Esophagus (tissue), 2 donors: ENCODE measurements around the gene TOMM20L. TPM values are rescaled to one million over a fixed set of nuclear protein-coding genes. Genes with fewer than 3 reads are reported as not detected.

Source experiments
- H3K27ac ChIP-seq, 2 donors: one replicate each; pipeline ENCODE4 v1.5.1; 2013; ENCODE audit warnings: low read depth in 2 of 2, mild to moderate bottlenecking in 2 of 2, inconsistent platforms in 1 of 2, low read length in 1 of 2, moderate library complexity in 1 of 2
- H3K27me3 ChIP-seq, 2 donors: one replicate each; pipeline ENCODE4 v1.6.1; 2013; ENCODE audit warnings: low read length in 2 of 2, control low read depth in 1 of 2, mild to moderate bottlenecking in 1 of 2; ENCODE audit not compliant: insufficient read depth in 2 of 2, control insufficient read depth in 1 of 2
- H3K36me3 ChIP-seq, 2 donors: one replicate each; pipeline ENCODE4 v1.6.1; 2013; ENCODE audit warnings: low read length in 1 of 2; ENCODE audit not compliant: control insufficient read depth in 2 of 2, insufficient read depth in 2 of 2
- H3K4me1 ChIP-seq, 2 donors: one replicate each; pipeline ENCODE4 v1.6.1; 2013; ENCODE audit warnings: low read length in 1 of 2; ENCODE audit not compliant: control insufficient read depth in 2 of 2, insufficient read depth in 2 of 2
- H3K4me3 ChIP-seq, 2 donors: one replicate each; pipeline ENCODE4 v1.5.1; 2013; ENCODE audit warnings: low read length in 2 of 2, mild to moderate bottlenecking in 2 of 2, low read depth in 1 of 2, moderate library complexity in 1 of 2
- H3K9me3 ChIP-seq, 2 donors: one replicate each; pipeline ENCODE4 v1.6.1; 2013; ENCODE audit warnings: mild to moderate bottlenecking in 2 of 2, low read depth in 1 of 2, low read length in 1 of 2, moderate library complexity in 1 of 2; ENCODE audit not compliant: control insufficient read depth in 2 of 2, insufficient read depth in 1 of 2
- WGBS, 2 donors: extraction: QIAGEN DNeasy Blood & Tissue Kit; methylation state at CpG; one replicate each; pipeline ENCODE4 v1.1.7; 2013; 5-methylcytosine and 5-hydroxymethylcytosine counted together
- polyA plus RNA-seq, 2 donors: library from polyadenylated mRNA; stranded (reverse); fragments of 200-250 nt; gene quantifications; one replicate each; pipeline ENCODE4 v1.2.3, GENCODE V29; 2013
- donor health status: healthy with polysubstance abuse.
- donor health status: Bipolar disorder and iron deficiency.

The TOMM20L gene
- polyA plus RNA-seq, 2 donors: not detected

- H3K36me3 ChIP-seq: peaks cover 0 to 4% of the 10 kb centered on the region in 2 donors
- no peaks in the 10 kb centered on the region for H3K4me1 ChIP-seq
- no peaks in the 10 kb centered on the region for H3K27me3 ChIP-seq
Measured at GRCh38 chr14:58376791-58377190, 18.9 kb upstream of the TOMM20L start.

GRCh38 chr14:58390830-58391229, 4.9 kb upstream of the TOMM20L start:
- no peak overlapping the region for H3K4me3 ChIP-seq
- H3K9me3 ChIP-seq: no peaks in the 10 kb centered on the region
- no peak overlapping the region for H3K27ac ChIP-seq
- 73 to 90% methylated on average over 2 of the region's 2 CpGs for WGBS, 2 donors
- H3K4me1 ChIP-seq: peaks cover 0 to 4% of the 10 kb centered on the region in 2 donors
- H3K27me3 ChIP-seq: no peaks in the 10 kb centered on the region
- H3K36me3 ChIP-seq: no peaks in the 10 kb centered on the region

More at GRCh38 chr14:58376791-58377190, 18.9 kb upstream of the TOMM20L start:
- H3K9me3 ChIP-seq: no peaks in the 10 kb centered on the region
- no peak overlapping the region for H3K4me3 ChIP-seq
- H3K27ac ChIP-seq: no peak overlapping the region

- WGBS, 2 donors: 10 to 11% methylated on average over 10 of the region's 10 CpGs
- peak overlapping the region; percentile 69 to 90 for H3K27ac ChIP-seq
Measured at GRCh38 chr14:58395562-58395811, 243 bp upstream of the TOMM20L start.

GRCh38 chr14:58397156-58397555, 1.4 kb downstream of the TOMM20L start:
- Histone ChIP-seq H3K36me3 (no peaks in the 10 kb centered on the region), H3K4me1 (peaks cover 0 to 4% of the 10 kb centered on the region in 2 donors), H3K4me3 (no peak overlapping the region), H3K27me3 (no peaks in the 10 kb centered on the region), H3K27ac (no peak overlapping the region), H3K9me3 (no peaks in the 10 kb centered on the region)
- 97 to 98% methylated on average over 6 of the region's 6 CpGs for WGBS, 2 donors

More at GRCh38 chr14:58395562-58395811, 243 bp upstream of the TOMM20L start:
- no peaks in the 10 kb centered on the region for H3K9me3 ChIP-seq
- peak overlapping the region; percentile 66 to 75 for H3K4me3 ChIP-seq
- peaks cover 0 to 4% of the 10 kb centered on the region in 2 donors for H3K4me1 ChIP-seq
- H3K27me3 ChIP-seq: no peaks in the 10 kb centered on the region
- H3K36me3 ChIP-seq: no peaks in the 10 kb centered on the region

- no peaks in the 10 kb centered on the region for H3K9me3 ChIP-seq
- no peak overlapping the region for H3K4me3 ChIP-seq
- H3K36me3 ChIP-seq: no peaks in the 10 kb centered on the region
- no peaks in the 10 kb centered on the region for H3K27me3 ChIP-seq
- H3K27ac ChIP-seq: no peak overlapping the region
- peaks cover 0 to 4% of the 10 kb centered on the region in 2 donors for H3K4me1 ChIP-seq
Measured at GRCh38 chr14:58398495-58398894, 2.8 kb downstream of the TOMM20L start.

DNA sequence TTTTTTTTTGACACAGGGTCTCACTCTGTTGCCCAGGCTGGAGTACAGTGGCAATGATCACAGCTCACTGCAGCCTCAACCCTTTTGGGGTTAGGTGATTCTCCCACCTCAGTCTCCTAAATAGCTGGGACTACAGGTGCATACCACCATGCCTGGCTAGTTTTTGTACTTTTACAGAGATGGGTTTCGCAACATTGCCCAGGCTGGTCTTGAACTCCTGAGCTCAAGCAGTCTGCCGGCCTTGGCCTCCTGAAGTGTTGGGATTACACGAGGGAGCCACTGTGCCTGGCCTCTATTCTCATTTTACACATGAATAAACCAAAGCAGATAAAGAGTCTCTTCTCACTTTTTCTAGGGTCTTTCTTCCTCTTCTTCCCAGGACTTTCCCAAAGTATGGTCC, 3.2 kb downstream of the TOMM20L start:
- H3K27me3 ChIP-seq: no peaks in the 10 kb centered on the region
- no peaks in the 10 kb centered on the region for H3K9me3 ChIP-seq
- H3K4me3 ChIP-seq: no peak overlapping the region
- H3K36me3 ChIP-seq: no peaks in the 10 kb centered on the region
- WGBS, 2 donors: 90 to 92% methylated on average over 3 of the region's 3 CpGs
- H3K27ac ChIP-seq: no peak overlapping the region
- peaks cover 0 to 4% of the 10 kb centered on the region in 2 donors for H3K4me1 ChIP-seq

DNA sequence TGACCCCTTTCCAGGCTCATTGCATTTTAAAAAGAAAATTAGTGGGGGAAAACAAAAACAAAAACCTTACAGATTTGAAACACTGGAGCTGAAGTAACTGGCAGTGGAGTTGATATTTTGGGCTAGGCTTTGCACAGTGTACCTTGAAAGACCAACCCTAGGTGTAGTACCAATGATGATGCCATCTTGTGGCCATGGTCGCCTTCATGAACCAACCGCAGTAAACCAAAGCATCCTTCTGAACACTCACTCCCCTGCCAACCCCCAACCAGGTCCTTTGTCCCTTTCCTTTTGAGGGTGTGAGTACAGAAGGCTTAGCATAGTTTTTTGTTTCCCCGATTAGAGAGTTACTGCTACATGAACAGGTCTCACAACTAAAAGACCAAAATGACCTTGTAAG, 5.9 kb downstream of the TOMM20L start:
- H3K27ac ChIP-seq: no peak overlapping the region
- no peaks in the 10 kb centered on the region for H3K9me3 ChIP-seq
- no peak overlapping the region for H3K4me3 ChIP-seq
- H3K27me3 ChIP-seq: no peaks in the 10 kb centered on the region
- no peaks in the 10 kb centered on the region for H3K36me3 ChIP-seq
- WGBS, 2 donors: 83 to 87% methylated on average over 3 of the region's 3 CpGs
- no peaks in the 10 kb centered on the region for H3K4me1 ChIP-seq

- WGBS, 2 donors: 90 to 91% methylated on average over 3 of the region's 3 CpGs
- Histone ChIP-seq H3K9me3 (no peaks in the 10 kb centered on the region), H3K27ac (no peak overlapping the region), H3K4me1 (no peaks in the 10 kb centered on the region), H3K27me3 (no peaks in the 10 kb centered on the region), H3K36me3 (peaks cover 0 to 3% of the 10 kb centered on the region in 2 donors), H3K4me3 (no peak overlapping the region)
Measured at GRCh38 chr14:58408681-58409215, 13.0 kb downstream of the TOMM20L start.

DNA sequence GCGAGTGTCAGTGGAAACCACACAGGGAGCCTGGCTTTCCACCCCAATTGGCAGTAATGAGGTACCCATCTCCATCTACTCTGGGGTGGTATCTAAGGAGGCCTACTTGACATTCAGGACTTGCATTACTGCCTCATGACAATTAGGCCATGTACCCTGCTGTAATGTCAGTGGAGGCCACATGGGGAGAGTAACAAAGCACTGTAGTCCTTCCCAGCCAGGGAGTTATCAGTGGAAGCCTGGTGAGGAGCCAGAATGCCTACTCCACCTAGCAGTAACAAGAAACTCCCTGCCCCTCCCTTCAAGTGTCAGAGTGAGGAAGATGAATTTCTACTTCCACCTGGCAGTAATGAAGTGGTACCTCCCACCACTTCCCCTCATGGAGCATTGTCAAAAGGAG, 19.1 kb downstream of the TOMM20L start:
- no peak overlapping the region for H3K4me3 ChIP-seq
- 96 to 100% methylated on average over 1 of the region's 1 CpG for WGBS, 2 donors
- H3K36me3 ChIP-seq: peaks cover 0 to 5% of the 10 kb centered on the region in 2 donors
- H3K27me3 ChIP-seq: no peaks in the 10 kb centered on the region
- no peaks in the 10 kb centered on the region for H3K4me1 ChIP-seq
- no peak overlapping the region for H3K27ac ChIP-seq
- no peaks in the 10 kb centered on the region for H3K9me3 ChIP-seq

DNA sequence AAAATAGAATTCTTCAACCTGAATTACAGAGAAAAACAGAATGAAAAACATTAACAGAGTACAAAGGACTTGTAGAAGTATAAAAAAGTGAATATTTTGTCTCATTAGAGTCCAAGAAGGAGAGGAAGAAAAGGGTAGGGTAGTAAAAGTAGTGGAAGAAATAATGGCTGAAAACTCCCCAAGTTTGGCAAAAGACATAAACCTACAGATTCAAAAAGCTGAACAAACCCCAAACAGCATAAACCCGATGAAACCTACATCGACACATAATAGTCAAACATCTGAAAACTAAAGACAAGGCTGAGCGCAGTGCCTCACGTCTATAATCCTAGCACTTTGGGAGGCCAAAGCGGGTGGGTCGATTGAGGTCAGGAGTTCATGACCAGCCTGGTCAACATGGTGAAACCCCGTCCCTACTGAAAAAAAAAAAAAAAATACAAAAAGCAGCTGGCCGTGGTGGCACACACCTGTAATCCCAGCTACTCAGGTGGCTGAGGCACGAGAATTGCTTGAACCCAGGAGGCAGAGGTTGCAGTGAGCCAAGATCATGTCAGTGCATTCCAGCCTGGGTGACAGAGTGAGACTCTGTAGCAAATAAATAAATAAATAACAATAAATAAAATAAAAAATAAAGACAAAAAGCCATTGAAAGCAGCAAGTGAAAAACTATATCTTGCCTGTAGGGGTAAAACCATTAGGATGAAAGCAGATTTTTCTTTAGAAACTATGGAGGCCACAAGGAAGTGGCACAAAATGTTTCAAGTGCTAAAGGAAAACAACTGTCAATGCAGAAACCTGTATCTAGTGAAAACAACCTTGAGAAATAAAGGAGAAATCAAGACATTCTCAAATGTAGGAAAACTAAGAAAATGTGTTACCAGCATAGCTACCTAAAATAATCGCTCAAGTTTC, 20.2 kb downstream of the TOMM20L start:
- 96% methylated on average over 10 of the region's 10 CpGs for WGBS, 2 donors
- Histone ChIP-seq H3K27me3 (no peaks in the 10 kb centered on the region), H3K36me3 (peaks cover 0 to 5% of the 10 kb centered on the region in 2 donors), H3K4me1 (no peaks in the 10 kb centered on the region), H3K9me3 (no peaks in the 10 kb centered on the region), H3K4me3 (no peak overlapping the region), H3K27ac (no peak overlapping the region)
